Dermis microvascular lymphatic vessel endothelial cell (primary cell): Measurements from ENCODE around the gene TTC39C. TPM values are rescaled to one million over a fixed set of nuclear protein-coding genes. Genes with fewer than 3 reads are reported as not detected.

ENCODE experiments used
- DNase-seq, 2 donors: peaks; one replicate each; pipeline versions ENCODE4 v3.0.0 to v3.0.0-alpha.2; 2010; ENCODE audit warnings: low read depth in 2 of 2
- total RNA-seq: library from RNA; depleted of rRNA; stranded (reverse); fragments of >200 nt; gene quantifications from 2 replicates; pipeline ENCODE4 v1.2.1, GENCODE V29; 2014

TTC39C gene
- total RNA-seq, 1 donor from 2014 or later: 1.2 TPM

GRCh38 chr18:23992089-23992940, 22.2 kb upstream of the TTC39C start:
- DNase-seq: no peak

GRCh38 chr18:23992941-23993280, 21.6 kb upstream of the TTC39C start:
- DNase-seq: no peak

- DNase-seq: peak in 1 of 2 donors; percentile 47
Measured at GRCh38 chr18:23994361-23994902, 20.1 kb upstream of the TTC39C start.

- no peak for DNase-seq
Measured at GRCh38 chr18:23995180-23995579, 19.4 kb upstream of the TTC39C start.

GRCh38 chr18:23998018-23998417, 16.5 kb upstream of the TTC39C start:
- DNase-seq: no peak

DNA sequence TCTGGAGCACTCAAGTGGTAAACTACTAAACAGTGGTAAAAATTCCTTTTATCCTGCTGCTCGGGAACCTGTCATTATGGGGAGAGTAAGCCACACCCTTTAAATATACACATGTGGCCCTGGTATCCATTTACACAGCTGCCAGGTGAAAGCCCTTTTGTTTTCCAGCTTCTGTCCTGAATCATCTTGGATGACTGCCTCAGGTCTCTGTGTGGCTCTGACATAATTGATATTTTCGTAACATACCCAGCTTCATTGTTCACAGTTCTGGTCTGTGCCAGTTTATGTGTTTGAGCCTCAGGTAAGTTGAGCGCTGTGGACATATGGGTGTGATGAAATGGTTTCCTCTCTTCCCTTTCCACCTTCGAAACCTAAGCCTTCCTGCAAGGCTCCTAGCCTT, 15.7 kb upstream of the TTC39C start:
- DNase-seq: no peak

GRCh38 chr18:24000613-24001490, 13.7 kb upstream of the TTC39C start:
- DNase-seq: no peak

DNA sequence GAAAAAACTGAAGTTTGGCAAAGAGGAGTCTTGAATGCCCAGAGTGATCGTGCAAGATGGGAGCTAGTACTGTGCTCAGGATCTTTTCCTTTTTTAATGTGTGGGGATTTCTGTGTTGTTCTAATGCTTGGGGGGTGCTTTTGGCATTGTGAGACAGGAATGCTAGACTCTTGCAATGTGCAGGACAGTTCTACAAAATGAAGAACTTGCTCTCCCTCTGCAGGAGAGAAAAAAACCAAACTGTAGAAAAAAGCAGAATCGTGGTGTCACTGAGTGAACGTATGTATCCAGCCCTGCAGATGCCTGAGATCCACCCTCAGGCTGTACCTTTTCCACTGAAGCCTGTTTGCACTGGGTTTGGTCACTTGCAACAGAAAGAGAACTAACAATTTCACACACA, 12.1 kb upstream of the TTC39C start:
- DNase-seq: no peak

DNA sequence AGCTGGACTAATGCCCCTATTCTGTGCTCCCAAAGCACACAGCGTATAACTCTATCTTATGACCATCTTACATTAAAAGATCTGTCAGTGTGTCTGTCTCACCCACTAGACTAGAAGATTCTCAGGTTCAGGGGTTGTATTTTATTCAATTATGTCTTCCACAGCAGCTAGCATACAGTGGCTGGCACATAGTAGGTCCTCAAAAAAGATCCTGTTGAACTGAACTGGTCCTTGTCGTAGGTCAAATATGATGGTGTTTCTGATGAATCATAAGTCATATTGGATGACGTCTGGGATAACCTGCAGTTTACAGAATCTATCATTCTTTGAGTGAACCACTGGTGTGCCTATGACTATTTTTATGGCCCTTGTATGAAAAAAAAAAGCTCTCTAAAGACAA, 11.3 kb upstream of the TTC39C start:
- DNase-seq: no peak

DNA sequence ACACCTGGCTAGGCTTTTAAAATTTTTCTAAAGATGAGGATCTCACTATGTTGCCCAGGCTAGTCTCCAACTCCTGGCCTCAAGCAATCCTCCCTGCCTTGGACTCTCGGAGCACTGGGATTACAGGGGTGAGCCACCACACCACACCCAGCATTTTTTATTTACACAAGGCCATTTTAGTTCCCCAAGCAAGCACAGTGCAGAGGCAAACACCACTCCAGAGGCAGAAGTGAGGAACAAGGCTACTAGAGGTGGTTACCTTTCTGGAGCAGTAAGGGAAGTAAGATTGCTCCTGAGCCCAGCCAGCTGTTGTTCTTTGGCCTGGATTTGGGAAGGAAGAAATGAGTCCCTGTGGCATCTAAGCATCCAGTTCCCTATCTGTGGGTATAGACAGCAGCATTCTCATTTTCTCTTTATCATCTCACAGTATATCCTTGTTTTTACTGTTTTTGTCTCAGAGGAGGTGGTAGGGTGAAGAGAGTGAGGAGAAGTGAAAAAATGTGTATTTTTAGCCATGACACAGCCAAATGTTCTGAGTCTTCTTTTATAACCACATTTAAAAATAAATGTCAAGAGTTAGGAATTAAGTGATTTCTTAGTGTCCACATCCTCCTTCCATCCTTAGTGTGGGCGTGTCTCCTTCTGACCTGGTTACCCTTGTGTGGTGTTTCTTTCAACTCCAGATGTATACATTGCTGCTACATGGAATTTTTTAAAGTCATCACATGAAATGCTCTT, 10.5 kb upstream of the TTC39C start:
- no peak for DNase-seq

- DNase-seq: no peak
Measured at GRCh38 chr18:24006712-24007313, 7.7 kb upstream of the TTC39C start.

DNA sequence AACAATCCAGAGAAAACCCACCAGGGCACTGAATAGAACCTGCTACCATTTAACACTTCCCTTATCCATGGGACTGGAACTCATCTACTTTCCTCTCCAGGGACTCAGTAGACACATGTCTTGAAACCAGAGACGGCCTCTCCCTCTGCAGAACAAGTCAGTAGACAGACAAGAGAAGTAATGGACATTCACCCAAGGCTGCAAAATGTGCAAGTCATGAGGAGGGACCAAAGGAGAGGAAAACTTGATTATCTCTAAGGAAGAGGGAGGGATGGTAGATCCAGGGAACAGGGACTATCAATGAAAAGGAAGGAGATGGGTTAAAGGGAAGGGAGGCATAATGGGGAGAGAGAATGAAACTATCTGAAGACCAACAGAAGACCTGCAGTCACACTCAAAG, 5.3 kb upstream of the TTC39C start:
- no peak for DNase-seq

DNA sequence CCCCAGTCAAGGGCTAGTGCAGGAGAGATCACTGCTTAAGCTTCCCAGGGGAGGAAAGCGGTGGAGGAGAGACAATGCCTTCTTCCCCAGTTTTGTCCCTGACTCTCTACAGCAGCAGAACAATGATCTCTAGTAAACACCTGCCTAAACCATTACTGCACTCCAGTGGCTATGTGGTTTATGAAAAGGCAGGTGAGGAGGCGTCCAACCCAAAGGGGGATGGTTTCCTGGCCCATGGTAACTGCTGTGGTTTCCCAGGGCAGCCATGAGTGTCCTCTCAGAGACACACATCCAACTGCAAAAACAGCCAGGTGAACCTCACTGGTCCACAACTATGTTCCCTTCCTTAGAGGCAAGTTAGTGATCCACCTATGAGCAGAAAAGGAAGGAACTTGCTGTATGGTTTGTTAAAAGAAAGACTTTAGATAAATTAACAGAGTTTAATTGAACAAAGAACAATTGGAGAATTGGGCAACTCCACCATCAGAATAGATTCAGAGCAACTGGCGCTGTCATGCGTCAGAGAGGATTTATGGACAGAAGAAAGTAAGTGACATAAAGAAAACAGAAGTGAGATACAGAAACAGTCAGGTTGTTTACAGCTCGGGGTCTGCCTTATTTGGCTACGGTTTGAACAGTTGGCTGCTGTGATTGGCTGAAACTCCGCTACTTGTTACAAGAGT, 4.8 kb upstream of the TTC39C start:
- DNase-seq: no peak

DNA sequence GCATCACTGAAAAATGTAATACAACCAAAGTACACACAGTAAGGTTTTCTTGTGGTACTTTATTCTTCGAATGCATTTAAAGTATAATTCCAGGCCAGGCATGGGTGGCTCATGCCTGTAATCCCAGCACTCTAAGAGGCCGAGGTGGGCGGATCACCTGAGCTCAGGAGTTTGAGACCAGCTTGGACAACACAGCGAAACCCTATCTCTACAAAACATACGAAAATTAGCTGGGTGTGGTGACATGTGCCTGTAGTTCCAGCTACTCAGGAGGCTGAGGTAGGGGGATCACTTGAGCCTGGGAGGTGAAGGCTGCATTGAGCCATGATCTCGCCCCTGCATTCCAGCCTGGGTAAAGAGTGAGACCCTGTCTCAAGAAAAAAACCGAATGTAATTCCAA, 3.9 kb upstream of the TTC39C start:
- DNase-seq: no peak

- no peak for DNase-seq
Measured at GRCh38 chr18:24011123-24011917, 3.2 kb upstream of the TTC39C start.

- no peak for DNase-seq
Measured at GRCh38 chr18:24013051-24013450, 1.5 kb upstream of the TTC39C start.

DNA sequence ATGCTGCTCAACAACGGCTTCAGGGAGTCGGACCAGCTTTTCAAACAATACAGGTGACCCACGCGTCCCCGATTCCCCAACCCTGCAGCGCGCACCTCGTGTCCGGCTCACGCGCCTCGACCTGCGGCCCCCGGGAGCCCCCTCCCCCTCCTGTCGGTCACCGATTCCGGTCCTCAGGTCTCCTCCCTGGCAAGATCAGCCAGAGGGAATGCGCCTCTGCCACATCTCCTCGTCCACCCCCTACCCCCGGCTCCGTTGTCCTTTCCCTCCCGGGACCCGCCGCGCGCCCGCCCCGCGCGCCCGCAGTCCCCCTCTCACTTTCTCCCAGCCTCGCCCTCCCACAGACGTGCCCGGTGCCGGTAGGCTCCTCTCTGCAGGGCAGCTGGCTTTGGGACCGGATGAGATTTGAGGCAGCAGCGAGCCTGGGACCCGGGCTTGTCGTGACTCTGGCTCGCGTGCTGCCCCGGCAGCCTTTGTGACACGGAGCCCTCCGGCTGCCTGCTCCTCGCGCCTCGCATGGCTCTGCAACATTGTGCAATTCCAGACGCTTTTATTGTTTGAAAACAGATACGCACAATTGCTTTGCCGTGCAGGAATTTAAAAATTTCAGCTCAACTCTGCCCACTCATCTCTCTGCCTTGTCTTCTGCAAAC, 558 bp downstream of the TTC39C start:
- peak; percentile 12 to 14 for DNase-seq

- DNase-seq: no peak
Measured at GRCh38 chr18:24015639-24016631, 1.4 kb downstream of the TTC39C start.
